Mesenteric fat pad (tissue), 1 donor: ENCODE data around the gene ACSL6. TPM values are rescaled to one million over a fixed set of nuclear protein-coding genes. Genes with fewer than 3 reads are reported as not detected.
A peak's percentile ranks its signal among the peaks of the same experiment; 100 is the strongest.

Experiments
- DNase-seq: peaks from one replicate; pipeline ENCODE4 v3.0.0-alpha.2; 2020; ENCODE audit warnings: low spot score
- long read RNA-seq: library from polyadenylated mRNA; unstranded; transcript quantifications from one replicate; pipeline ENCODE4 v2.0.0, GENCODE V29; 2020
- total RNA-seq: library from RNA; stranded (reverse); fragmentation: NEBNext Ultra II Directional; extraction: Animal tissue kit (Norgen Biotek cat#: 25700); gene quantifications from one replicate; pipeline ENCODE4 v1.2.1, GENCODE V29; 2021
- donor health status: DM: yes; HTN: yes; CAD: no.

ACSL6 gene, protein sequence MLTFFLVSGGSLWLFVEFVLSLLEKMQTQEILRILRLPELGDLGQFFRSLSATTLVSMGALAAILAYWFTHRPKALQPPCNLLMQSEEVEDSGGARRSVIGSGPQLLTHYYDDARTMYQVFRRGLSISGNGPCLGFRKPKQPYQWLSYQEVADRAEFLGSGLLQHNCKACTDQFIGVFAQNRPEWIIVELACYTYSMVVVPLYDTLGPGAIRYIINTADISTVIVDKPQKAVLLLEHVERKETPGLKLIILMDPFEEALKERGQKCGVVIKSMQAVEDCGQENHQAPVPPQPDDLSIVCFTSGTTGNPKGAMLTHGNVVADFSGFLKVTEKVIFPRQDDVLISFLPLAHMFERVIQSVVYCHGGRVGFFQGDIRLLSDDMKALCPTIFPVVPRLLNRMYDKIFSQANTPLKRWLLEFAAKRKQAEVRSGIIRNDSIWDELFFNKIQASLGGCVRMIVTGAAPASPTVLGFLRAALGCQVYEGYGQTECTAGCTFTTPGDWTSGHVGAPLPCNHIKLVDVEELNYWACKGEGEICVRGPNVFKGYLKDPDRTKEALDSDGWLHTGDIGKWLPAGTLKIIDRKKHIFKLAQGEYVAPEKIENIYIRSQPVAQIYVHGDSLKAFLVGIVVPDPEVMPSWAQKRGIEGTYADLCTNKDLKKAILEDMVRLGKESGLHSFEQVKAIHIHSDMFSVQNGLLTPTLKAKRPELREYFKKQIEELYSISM
- 0.35 TPM for total RNA-seq
- long read RNA-seq, partial matches to known transcripts, result 1 of 1 reads
- long read RNA-seq, other reads (novel, unspliced or antisense), result 0 of 1 reads

DNA sequence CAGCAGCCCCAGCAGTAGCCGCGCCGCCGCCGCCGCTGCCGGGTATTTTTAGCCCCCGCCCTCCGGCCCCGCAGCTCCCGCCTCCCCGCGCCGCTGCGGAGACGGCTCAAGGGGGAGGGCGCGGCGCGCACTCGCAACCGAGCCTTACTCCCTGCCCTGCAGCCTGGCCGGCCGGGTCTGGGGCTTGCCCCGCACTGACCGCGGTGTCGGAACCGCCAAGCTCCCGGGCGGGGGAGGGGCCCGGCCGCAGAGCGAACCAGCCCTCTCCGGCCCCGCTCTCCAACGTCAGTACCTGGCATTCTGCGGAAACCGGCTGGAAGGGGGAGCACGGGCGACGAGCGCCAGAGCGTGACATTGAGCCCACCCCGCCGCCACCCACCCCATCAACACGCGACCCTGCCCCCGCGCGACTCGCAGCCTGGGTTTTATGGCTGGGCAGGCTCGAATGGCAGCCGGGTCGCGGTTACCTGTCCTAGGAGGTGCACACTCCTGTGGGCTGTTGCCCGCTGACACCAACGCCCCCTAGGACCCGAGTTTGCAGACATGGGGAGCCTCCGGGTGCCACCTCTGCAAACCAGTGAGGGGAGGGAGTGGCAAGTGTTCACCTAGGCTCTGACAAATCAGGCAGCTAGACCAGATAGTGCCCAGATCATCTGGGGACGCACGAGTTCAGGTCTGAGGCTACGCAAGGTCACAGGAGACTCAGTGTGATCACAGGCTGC is at the start of gene ACSL6:
ACSL6 (minus strand) TSS at position 37 of the 722 bp plus-strand sequence. CDS start 105 bp downstream, outside the sequence.
- DNase-seq, result no peak

DNA sequence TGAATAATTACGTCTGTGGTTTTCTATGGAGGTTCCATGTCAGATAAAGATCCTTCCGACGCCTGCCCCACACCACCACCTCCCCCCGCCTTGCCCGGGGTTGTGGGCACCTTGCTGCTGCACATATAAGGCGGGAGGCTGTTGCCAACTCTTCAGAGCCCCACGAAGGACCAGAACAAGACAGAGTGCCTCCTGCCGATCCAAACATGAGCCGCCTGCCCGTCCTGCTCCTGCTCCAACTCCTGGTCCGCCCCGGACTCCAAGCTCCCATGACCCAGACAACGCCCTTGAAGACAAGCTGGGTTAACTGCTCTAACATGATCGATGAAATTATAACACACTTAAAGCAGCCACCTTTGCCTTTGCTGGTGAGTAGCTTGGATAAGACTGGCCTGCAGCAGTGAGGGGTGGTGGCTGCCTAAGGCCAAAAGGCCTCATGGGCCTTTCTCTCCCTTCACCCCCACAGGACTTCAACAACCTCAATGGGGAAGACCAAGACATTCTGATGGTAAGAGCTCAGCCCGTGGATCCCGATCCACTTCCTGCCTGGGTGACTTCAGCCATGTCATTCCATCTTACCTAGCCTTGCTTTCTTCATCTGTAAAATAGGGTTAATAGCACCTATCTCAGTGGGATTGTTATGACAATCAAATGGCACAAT is 49.2 kb upstream of the ACSL6 start, which contains the start of gene IL3:
IL3 (plus strand) TSS at position 155 of the 661 bp plus-strand sequence; CDS start at position 207, 52 bp downstream.
- DNase-seq, result peak; percentile 75

DNA sequence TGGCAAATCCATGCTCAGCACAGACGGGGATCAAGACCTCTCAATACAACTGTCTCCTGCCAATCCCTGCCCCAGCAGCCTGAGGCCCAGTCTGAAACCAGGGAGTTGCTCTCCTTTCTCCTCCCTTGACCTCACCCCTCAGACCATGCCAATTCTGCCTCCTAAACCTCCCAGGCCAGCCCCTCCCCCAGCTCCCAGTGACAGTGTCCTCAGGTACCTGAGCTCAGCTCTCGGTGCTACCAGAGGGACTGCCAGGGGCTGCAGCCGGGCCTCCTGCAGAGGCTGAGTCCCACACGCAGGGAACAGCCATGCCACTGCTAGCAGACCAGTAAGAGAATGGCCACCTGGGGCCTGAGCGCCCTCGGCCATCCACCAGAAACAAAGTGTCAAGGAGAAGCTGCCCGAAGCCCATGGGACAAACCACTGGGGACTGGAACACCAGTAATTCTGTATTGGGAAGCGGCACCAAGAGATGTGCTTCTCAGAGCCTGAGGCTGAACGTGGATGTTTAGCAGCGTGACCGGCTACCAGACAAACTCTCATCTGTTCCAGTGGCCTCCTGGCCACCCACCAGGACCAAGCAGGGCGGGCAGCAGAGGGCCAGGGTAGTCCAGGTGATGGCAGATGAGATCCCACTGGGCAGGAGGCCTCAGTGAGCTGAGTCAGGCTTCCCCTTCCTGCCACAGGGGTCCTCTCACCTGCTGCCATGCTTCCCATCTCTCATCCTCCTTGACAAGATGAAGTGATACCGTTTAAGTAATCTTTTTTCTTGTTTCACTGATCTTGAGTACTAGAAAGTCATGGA is 48.4 kb upstream of the ACSL6 start:
- DNase-seq, result peak; percentile 84

DNA sequence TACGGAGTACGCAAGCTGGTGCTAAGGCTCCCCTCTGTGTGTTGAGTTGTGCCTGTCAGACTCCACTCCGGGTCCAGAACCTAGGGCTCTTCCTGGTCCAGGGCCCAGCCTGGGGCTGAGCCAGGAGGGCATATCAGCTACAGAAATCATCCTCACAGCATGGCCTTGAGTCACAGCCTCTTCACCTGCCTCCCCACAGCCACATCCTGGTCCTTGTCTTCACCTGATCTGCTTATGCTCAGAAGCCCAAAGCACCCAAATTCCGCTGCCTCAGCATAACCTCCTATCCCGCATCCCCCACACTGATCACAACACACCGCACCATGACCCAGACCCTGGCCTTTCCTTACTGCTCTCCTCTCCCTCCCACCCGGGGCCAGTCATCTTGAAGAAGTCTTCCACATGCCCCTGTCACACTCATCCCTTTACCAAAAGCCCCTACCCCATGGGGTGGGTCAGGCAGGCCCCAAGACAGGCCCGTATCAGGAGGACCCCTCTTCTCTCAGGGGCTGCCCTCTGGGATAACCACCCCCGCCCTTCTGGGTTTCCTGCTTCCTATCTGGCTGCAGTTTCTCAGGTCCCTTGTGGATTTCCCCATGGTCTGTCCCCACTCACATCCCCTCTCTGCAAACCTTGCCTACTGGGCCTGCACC is 47.7 kb upstream of the ACSL6 start:
- DNase-seq, result peak; percentile 67

DNA sequence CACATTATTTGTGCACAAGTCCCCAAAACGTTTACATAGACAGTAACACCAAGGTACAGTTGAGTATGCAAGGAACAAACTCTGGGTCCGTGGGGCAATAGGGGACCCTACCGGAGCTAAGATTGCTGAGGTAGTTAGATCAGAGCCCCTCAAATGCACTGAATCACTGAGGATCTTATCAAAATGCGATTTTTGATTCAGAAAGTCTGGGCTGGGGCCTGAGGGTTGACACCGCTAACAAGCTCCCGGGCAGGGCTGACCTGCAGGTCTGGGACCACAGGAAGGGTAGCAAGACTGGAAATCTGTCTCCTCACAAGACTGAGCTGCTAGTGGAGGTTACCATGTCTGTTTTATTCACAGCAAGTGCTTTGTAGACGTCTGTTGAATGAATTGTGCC is 47.2 kb upstream of the ACSL6 start:
- DNase-seq, result peak; percentile 22

DNA sequence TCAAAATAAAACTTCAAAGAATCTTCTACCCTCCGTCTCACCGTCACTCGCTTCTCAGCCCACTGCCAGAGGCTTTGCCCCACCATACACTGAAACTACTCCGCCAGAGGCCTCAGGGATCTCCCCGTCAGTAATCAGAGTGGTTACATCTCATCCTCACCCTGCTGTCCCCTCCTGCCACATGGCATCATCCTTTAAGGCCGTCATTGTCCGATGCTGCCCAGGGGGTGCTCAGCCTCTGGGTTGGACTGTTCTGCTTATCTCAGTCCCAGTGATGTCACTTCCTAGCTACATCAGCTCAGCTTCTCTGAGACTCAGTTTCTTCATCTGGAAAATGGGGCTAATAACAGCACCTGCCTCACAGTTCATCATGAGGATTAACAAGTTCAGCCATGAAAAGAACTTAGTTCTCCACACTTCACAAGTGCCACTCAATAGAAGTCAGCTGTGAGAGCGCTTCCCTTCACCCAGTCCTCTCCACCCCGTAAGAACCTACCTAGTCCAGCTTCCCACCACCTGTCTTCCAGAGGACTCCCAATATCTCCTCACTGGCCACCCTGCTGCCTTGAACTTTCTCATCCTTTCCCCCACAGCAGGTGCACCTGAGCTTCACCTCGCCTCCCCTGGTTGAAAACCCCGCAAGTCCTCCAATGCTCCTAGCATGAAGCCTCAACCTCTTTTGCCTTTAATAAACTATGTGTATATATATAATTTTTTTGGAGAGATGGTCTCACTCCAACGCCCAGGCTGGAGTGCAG is 46.2 kb upstream of the ACSL6 start:
- peak; percentile 55 for DNase-seq

DNA sequence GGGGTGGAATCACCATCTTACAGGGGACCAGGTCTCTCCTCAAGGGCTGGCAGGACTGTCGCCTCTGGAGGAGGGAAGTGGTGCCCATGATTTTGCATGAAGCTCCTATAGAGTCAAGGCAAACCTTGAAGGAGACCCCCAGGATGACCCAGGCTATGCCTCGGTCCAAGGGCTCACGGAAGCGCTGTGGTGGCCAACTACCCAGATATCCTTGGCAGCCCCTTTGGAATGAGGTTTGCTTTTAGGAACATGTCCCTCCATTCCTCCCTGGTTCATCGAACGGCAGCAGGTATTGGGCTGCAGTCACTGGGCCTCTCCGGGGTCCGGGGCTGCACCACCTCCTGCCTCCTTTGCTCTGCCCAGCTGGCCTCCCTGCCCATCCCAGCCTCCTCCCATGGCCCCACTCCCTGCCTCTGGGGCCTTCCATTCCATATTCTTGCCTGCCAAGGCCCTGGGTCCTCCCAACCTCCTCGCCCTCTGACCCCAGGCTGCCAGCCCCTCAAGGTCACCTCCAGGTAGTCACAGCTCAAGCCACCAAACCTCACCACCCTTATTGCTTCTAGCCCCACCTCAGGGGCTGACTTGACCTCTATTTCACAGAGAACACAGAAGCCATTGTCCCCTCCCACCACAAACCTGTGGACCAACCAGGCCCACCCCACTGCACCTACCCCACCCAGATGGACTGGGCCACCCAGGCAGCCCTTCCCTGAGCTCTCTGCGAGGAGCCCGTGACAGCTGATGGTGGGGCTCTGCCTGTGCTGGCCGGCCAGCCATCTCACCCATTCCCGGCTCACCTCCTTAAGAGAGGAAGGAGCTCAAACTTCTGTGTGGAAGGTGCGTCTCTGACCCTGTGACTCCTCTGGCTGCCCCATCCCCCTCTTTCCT is 45.4 kb upstream of the ACSL6 start:
- DNase-seq, result peak; percentile 76

DNA sequence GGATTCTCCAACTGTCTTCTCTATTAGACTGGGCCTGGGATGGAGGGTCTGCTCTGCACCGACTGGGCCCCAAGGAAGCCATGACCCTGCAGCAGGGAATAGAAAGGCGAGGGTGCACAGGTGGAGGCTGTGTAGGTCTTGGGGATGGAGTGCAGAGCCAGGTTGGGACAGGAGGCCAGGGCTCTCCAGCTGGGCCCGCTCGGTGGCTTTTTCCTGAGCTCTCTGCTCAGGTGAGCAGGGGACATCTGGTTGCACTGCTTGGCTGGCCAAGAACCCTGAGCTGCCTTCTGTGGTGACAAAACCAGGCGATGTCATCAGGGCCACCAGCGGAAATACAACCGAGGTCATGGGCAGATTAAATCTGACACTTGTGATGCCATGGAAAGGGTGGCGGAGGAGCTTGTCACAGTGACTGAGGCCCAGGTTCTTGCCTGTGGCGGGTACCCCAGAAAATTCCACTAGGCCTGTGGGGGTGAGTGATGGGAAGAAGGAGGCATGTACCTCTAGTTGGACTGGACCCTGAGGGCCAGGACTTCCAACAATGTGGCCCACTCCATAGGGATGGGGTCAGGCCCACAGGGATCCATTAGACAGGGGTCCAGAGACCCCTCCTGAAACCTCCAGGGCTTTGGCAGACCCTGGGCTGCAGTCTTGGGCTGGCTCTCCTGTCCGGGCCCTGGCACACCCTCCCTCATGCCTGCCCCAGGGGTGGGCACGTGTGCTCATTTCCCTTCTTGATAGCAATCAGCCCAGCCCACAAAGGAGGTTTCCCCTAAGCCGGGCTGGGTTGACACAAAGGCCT is 44.6 kb upstream of the ACSL6 start:
- peak; percentile 78 for DNase-seq

DNA sequence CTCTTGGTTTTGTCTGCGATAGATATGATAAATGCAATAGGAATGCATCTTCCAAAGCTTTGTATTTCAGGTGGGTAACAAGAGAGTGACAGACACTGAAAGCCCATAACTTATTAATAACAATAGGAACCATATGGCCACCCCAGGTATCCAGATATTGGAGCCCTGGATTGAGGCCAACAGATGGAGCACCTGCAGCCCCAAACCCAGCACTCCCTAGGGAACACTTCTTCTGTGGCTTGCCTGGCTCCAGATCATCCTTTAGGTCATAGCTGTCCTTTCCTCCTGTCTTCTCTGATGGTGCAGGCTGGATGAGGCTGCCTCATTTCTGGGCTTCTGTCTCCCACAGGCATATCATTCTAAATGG is 44.0 kb upstream of the ACSL6 start:
- DNase-seq, result no peak

DNA sequence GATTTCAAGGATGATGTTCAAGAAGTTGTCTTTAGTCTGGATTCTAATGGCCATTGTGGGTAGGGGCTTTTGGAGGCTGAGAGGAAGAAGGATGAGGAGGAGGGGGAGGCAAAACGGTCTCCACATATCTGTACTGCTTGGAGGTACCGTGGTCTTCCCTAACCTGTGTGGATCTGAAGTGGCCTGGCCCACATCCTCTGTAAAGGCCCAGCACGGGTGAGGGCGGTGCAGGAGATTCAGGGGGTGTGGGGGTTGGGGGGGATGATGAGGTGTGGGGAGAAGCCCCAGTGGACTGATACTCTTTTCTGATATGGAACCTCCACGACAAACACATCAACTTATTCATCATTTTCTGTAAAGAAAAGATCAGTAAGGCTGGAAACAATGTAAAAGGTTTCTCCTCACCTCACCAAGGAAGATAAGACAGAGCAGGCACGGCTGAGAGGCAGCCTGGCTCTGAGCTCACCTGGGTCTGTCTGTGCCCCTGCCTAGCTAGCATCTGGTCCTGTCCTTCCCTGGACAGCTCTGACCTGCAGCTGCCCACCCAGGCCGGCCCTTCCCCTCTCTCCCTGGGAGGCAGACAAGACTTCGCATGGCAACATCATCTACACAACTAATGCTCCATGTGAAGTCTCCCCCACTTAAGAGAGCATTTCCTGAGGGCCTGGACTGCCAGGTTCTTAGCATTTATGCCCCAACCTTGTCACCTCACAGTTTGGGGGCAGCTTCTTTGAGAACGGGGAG is 43.4 kb upstream of the ACSL6 start:
- DNase-seq, result peak; percentile 60

DNA sequence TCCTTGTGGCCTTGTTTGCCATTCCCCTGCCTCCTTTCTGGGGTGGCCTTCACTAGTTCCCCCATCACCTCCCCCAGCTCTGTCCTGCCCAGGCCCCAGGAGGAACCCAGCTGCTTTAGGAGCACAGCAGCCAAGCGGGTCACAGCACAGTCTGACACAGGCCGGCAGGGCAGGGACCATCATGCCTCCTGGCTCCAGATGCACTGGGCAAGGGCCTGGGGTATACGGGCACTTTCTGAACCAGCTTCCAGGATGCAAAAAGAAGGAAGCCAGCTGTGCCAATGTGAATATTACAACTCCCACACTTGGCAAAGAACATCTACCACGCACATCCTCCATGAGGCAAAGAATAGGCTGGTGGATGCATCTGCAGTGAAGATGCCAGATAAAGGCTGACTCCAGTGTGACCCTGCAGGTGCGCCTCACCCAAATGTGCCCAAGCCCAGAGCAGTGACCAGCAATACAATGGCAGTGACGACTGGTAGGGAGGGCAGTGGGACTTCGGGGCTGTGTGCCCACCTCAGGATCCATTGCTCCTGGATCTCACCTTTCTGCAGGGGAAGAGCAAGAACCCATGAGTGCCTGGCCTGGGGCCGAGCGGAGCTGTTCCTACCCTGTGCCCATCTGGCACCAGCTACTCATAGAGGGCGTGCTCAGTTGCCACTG is 42.7 kb upstream of the ACSL6 start:
- peak; percentile 73 for DNase-seq

DNA sequence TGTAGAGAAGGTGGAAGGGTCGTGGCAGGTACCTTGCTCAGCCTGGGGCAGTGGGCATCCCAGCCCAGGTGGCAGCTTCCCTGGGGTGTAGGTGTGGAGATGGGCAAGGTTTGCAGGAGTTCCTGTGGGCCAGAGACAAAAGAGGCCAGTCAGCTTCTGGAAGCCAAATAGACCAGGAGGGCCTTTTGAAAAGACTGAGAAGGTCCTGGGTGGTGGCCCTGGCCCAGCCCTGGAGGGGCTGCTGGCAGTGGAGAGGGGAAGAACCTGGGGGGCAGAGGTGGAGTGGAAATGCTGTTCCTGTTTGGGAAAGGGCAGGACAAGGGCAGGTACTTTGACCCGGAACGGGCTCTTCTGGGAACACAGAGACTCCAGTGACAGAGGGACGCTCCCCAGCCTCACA is 42.0 kb upstream of the ACSL6 start:
- peak; percentile 83 for DNase-seq

DNA sequence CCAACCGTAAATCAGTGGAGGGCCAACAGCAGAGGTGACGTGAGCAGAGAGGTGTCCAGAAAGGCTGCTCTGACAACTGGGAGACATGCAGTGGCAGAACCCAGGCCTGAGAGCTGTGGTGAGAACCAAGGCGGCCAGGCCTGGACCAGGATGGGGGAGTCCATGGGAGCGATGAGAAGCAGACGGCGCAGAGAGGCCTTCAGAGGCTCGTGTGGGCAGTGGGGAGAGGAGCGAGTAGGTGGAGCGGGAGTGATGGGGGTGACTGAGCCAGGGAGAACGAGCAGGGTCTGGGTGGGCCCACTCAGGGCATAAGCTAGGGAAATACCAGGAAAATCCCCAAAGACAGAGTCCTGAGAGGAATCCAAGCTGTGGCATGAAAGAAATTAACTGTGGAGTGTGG is 41.1 kb upstream of the ACSL6 start:
- peak; percentile 73 for DNase-seq

DNA sequence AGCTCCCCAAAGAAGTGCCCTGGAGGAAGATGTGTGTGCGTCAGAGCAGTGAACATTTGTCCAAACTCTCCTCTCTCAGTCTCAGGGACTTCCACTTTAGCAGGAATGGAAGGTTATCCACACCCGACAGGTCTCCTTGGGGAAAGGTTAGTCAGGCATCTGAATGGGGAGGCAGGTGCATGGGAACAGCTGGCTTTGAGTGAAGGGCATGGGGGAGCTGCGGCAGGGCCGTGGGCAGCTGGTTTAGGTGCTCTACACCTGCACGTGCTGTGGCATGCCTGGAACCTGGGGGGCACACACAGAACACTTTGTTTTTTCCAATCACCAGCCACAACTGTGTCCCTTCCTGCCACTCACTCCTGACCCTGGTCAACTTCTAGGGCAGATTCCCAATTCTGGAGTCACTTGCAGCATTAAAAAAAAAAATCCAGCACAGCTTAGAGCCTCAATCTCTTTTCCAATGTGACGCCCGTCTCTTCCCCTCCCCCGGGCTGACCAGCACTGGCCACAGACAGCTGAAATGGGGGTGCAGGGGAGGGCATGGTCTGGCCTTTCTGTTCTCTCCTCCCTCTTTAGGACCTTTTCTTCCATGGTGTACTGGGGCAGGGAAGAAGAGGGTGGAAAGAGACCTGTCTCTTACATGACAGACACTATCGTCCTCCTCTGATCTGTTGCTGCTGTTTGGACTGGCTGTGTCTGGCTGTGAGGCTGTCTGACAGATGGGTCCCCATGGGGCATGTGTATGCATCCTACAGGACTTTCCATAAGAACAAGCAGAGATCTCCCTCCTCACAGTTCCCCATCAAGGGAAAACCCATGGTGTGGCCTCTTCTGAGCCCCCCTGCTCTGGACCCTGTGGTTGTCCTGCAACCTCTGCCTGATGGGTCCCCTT is 39.4 kb upstream of the ACSL6 start:
- peak; percentile 64 for DNase-seq

DNA sequence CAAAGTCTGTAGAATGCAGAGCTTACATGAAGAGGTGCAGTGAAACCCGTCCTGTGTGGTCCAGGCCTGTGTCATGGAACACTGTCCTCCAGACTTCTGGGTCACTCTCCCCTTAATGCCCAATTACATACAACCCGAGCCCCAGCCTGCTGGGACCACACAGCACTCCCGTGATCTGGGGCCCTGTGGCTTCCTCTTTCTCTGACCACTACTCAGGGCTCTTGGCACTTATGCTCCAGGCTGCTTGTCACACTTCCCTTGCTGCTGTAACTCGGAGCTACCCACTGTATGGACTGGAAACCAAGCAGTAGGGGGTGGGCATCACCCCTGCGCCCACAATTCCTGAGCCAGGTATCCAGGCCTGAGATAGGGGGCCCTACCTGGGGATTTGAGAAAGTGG is 38.7 kb upstream of the ACSL6 start:
- peak; percentile 73 for DNase-seq
